Heart left ventricle (tissue), 16 donors: Measurements from ENCODE around the gene STMND1. TPM values are rescaled to one million over a fixed set of nuclear protein-coding genes. Genes with fewer than 3 reads are reported as not detected.
A peak's percentile ranks its signal among the peaks of the same experiment; 100 is the strongest.

Experiments
- ATAC-seq, 4 donors: fragments of 200-7000 bp; cut with Tn5 transposase; one replicate each; pipeline ENCODE4 v1.9.1; 2020 to 2022; ENCODE audit warnings: moderate library complexity in 4 of 4, mild to moderate bottlenecking in 3 of 4, moderate number of reproducible peaks in 1 of 4
- DNase-seq, 5 donors: peaks; one replicate each; pipeline ENCODE4 v3.0.0-alpha.2; 2020
- H3K27ac ChIP-seq, 12 donors: fragments of 200-600 bp; sonication (generic) in 4 of 12; one replicate each; pipeline versions ENCODE4 v1.5.0 to v1.8.0; 2016 to 2022; ENCODE audit warnings: mild to moderate bottlenecking in 2 of 12
- H3K27me3 ChIP-seq, 9 donors: fragments of 200-600 bp; sonication (generic) in 2 of 9; one replicate each; pipeline versions ENCODE4 v1.5.1 to v1.8.0; 2016 to 2022; ENCODE audit warnings: mild to moderate bottlenecking in 3 of 9
- H3K36me3 ChIP-seq, 9 donors: fragments of 200-600 bp; sonication (generic) in 2 of 9; one replicate each; pipeline versions ENCODE4 v1.5.0 to v1.8.0; 2018 to 2022; ENCODE audit warnings: mild to moderate bottlenecking in 2 of 9
- H3K4me1 ChIP-seq, 12 donors: fragments of 200-600 bp; sonication (generic) in 4 of 12; one replicate each; pipeline versions ENCODE4 v1.5.0 to v1.8.0; 2016 to 2022; ENCODE audit warnings: mild to moderate bottlenecking in 3 of 12
- H3K4me3 ChIP-seq, 12 donors: fragments of 200-600 bp; sonication (generic) in 4 of 12; one replicate each; pipeline versions ENCODE4 v1.5.0 to v1.8.0; 2017 to 2022; ENCODE audit warnings: mild to moderate bottlenecking in 9 of 12, moderate library complexity in 4 of 12
- H3K9me3 ChIP-seq, 12 donors: fragments of 200-600 bp; sonication (generic) in 4 of 12; one replicate each; pipeline versions ENCODE4 v1.5.0 to v1.8.0; 2016 to 2022; ENCODE audit warnings: mild to moderate bottlenecking in 1 of 12
- POLR2A ChIP-seq, 2 donors: fragments of 450-650 bp; IDR thresholded peaks; one replicate each; pipeline ENCODE4 v1.6.1; 2017; ENCODE audit warnings: antibody characterized with exemption in 2 of 2, mild to moderate bottlenecking in 2 of 2, moderate library complexity in 2 of 2
- WGBS, 4 donors: extraction: QIAGEN DNeasy Blood & Tissue Kit in 2 of 4; methylation state at CpG; one replicate each; pipeline versions ENCODE4 v1.1.5 to v1.1.7; 2013 to 2018; 5-methylcytosine and 5-hydroxymethylcytosine counted together
- intact Hi-C, 10 donors: fragments of 100-400 bp; cut with DNase I; formaldehyde crosslinking; loops; one replicate each; pipeline versions ENCODE4 v1.11.1 to v1.14.2; 2022
- polyA plus RNA-seq, 2 donors: library from polyadenylated mRNA; stranded (reverse); fragments of 200-250 nt; gene quantifications; one replicate each; pipeline ENCODE4 v1.2.3, GENCODE V29; 2013
- total RNA-seq, 9 donors: library from RNA; depleted of rRNA in 2 of 9; stranded (reverse); fragments of >200 nt in 2 of 9; fragmentation: NEBNext Ultra II Directional in 3 of 9; extraction: Animal tissue kit (Norgen Biotek cat#: 25700) in 3 of 9; gene quantifications; one replicate each; pipeline versions ENCODE4 v1.1.0 to v1.2.4, GENCODE V29; 2016 to 2023
- TF ChIP-seq, protein P1 (sequence below), 12 donors: fragments of 200-600 bp; sonication (generic) in 4 of 12; IDR thresholded peaks; one replicate each; pipeline versions ENCODE4 v1.5.0 to v1.8.0; 2018 to 2022; ENCODE audit warnings: antibody characterized with exemption in 12 of 12, mild to moderate bottlenecking in 5 of 12
- donor health status: ischemic (EF 13 %, LVEDD 7.1; RV severe dilation, severe dysfunction).
- donor health status: healthy with polysubstance abuse.
- donor health status: DM: no; HTN: yes; CAD: no.
- donor health status: DM: no; HTN: no; CAD: no.
- donor health status: ischemic (EF 25% LVEDD 6.9; RV normal size, moderate dysfunction).
- donor health status: ischemic (EF 25% LVEDD 5.7; RV mildly dilated, moderate dysfunction).
- donor health status: healthy.
- donor health status: DM: yes; HTN: yes; CAD: no.
- donor health status: ischemic (EF 35%, LVEDD 5.7; RV mildly dilated, moderate dysfunction).
- donor health status: nonischemic (EF 11% LVEDD 7.7; RV severe dilation, severe dysfunction).
- donor health status: DM: yes; HTN: yes; CAD: no.
- donor health status: PGD.
- donor health status: ischemic (EF 29% LVEDD 5.4; RV normal size, mild dysfunction).
- donor health status: nonischemic (EF 23%, LVEDD 6.1; RV moderate dilation, normal function).

The STMND1 gene
- total and polyA plus RNA-seq, 11 donors = not detected

DNA sequence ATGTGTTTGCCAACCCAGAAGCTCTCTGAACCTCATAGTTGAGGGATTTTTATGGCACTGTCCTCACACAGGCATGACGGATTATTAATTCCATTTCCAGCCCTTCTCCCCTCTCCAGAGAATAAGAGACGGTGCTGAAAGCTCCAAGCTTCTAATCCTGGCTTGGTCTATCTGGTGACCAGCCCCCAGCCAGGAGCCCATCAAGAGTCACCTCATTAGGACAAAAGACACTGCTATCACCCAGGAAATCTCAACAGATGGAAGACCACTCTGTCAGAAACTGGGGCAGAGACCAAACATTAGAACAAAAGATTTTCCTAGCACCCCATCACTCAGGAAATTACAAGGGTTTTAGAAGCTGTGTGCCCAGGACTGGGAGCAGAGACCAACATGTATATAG, 48.2 kb downstream of the STMND1 start:
- Histone ChIP-seq H3K36me3 (no peaks in the 10 kb centered on the region), H3K27me3 (no peaks in the 10 kb centered on the region), H3K9me3 (peaks cover 0 to 17% (median 7%) of the 10 kb centered on the region in 12 donors), H3K27ac (no peak overlapping the region), H3K4me1 (no peaks in the 10 kb centered on the region), H3K4me3 (no peak overlapping the region)
- intact Hi-C loops = loop anchor here in 3 of 10 donors (5.0 to 10.0 kb wide), 4 partner anchors 615 to 975 kb away; partner anchors contain the start of gene NHLRC1 (in 1 of the 3)
- 41 to 64% (median 57%) methylated on average over 1 to 2 of the region's 2 CpGs for WGBS, 4 donors
- TF ChIP-seq, protein P1, sequence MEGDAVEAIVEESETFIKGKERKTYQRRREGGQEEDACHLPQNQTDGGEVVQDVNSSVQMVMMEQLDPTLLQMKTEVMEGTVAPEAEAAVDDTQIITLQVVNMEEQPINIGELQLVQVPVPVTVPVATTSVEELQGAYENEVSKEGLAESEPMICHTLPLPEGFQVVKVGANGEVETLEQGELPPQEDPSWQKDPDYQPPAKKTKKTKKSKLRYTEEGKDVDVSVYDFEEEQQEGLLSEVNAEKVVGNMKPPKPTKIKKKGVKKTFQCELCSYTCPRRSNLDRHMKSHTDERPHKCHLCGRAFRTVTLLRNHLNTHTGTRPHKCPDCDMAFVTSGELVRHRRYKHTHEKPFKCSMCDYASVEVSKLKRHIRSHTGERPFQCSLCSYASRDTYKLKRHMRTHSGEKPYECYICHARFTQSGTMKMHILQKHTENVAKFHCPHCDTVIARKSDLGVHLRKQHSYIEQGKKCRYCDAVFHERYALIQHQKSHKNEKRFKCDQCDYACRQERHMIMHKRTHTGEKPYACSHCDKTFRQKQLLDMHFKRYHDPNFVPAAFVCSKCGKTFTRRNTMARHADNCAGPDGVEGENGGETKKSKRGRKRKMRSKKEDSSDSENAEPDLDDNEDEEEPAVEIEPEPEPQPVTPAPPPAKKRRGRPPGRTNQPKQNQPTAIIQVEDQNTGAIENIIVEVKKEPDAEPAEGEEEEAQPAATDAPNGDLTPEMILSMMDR (IDR thresholded peaks at IDR 0.05) = no peak
- no peak for TF ChIP-seq POLR2A (IDR thresholded peaks at IDR 0.05)
- ATAC-seq (no peak), DNase-seq (no peak)

DNA sequence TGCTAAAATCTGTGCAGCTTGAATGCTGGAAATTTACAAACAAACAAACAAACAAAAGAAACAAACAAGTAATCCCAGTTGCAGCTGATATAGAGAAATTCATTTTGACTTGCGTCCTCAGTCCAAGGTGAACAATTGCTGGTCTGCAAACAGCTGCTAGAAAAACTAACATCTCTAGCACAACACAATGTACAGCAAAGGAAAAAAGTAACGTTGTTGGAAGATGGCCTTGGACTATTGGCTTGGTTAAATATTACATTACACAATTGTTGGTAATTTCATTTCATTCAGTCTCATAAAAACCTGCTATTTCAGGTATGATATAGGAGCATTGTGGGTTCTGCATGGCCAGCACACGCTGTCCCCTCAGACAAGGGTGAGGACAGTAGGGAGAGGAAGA, 50.0 kb downstream of the STMND1 start:
- Histone ChIP-seq H3K4me3 (no peak overlapping the region), H3K27me3 (no peaks in the 10 kb centered on the region), H3K36me3 (no peaks in the 10 kb centered on the region), H3K4me1 (no peaks in the 10 kb centered on the region), H3K27ac (no peak overlapping the region), H3K9me3 (peaks cover 0 to 15% (median 6%) of the 10 kb centered on the region in 12 donors)
- intact Hi-C loops = loop anchor here in 3 of 10 donors (5.0 to 10.0 kb wide), 4 partner anchors 613 to 973 kb away; partner anchors contain the start of gene NHLRC1 (in 1 of the 3)
- ATAC-seq (no peak), DNase-seq (no peak)
- TF ChIP-seq POLR2A (IDR thresholded peaks at IDR 0.05) = no peak
- TF ChIP-seq, protein P1 (IDR thresholded peaks at IDR 0.05) = no peak
- whole genome bisulfite sequencing, 4 donors = 80 to 86% (median 85%) methylated on average over 3 of the region's 3 CpGs

DNA sequence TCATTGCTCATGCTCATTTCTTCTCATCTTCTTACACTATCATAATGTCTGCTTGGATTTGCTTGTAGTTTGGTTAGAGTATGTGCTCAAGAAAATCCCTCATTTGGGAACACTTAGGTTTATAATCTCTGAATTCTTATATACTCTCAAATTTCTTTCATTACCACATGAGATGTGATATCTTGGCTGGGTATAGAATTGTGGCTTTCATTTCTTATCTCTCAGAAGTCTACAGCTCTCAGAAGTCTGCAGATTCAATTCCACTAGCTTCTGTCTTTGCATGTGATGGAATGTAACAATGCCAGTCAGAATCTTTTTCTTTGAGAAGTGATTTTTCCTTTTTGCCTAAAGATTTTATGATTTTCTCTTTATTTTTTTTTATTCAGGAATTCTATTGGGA, 50.9 kb downstream of the STMND1 start:
- Histone ChIP-seq H3K27me3 (no peaks in the 10 kb centered on the region), H3K27ac (no peak overlapping the region), H3K9me3 (peaks cover 0 to 15% (median 6%) of the 10 kb centered on the region in 12 donors), H3K36me3 (no peaks in the 10 kb centered on the region), H3K4me3 (no peak overlapping the region), H3K4me1 (no peaks in the 10 kb centered on the region)
- ATAC-seq = no peak
- intact Hi-C loops = loop anchor here in 3 of 10 donors (5.0 to 10.0 kb wide), 4 partner anchors 612 to 972 kb away; partner anchors contain the start of gene NHLRC1 (in 1 of the 3)
- DNase-seq = no peak
- TF ChIP-seq, protein P1 (IDR thresholded peaks at IDR 0.05) = no peak
- no peak for TF ChIP-seq POLR2A (IDR thresholded peaks at IDR 0.05)

DNA sequence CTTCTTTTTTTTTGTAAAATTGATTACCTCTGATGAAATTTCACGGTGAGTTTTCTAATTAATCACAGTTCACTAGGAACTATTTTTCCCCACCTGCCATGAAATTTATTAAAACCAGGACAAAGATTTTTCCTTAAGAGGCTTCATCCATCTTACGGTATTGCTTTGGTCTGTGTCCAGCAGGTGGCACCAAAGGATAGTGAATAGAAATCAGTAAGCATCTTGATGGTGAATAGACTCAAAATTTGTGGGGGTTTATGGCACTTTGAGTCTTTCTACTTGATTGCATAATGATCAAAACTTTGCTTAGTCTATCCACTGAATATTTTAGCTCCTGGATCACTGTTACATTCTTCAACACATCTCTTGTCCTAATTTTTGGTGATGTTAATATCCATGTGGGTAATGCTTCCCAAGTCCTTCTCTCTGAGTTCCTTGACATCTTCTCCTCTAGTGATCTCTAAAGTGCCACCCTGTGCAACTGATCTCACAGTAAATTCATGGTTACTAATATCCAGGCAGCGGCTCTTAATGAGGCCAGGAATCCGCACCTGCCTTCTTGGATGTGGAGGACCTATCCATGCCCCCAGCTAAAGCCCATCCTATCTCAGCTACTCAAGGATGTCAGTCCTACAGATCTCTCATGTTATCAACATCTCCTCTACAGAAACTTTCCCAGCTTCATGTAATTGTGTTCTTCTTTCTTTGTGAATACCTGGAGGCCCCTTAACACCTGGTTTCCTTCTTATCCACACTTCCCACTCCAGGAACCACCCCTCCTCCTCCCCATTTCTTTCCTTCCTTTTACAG, 54.5 kb downstream of the STMND1 start:
- WGBS, 4 donors = 34 to 39% (median 35%) methylated on average over 4 of the region's 4 CpGs
- ATAC-seq = peak in 2 of 4 donors; percentile 42 to 57

More for the DNA sequence above, 54.5 kb downstream of the STMND1 start:
- no peaks in the 10 kb centered on the region for H3K4me1 ChIP-seq
- H3K36me3 ChIP-seq = no peaks in the 10 kb centered on the region
- peak in 4 of 5 donors; percentile 36 to 58 (median 55) for DNase-seq
- no peak overlapping the region for H3K27ac ChIP-seq
- intact Hi-C loops = loop anchor here (1.0 to 10.0 kb wide), 10 partner anchors 426 to 1346 kb away; partner anchors contain the start of gene NHLRC1 (in 2 of the 10)
- H3K9me3 ChIP-seq = peaks cover 0 to 15% (median 6%) of the 10 kb centered on the region in 12 donors
- TF ChIP-seq, protein P1 (IDR thresholded peaks at IDR 0.05) = peak; percentile 57 to 90 (median 80)
- TF ChIP-seq POLR2A (IDR thresholded peaks at IDR 0.05) = no peak
- H3K4me3 ChIP-seq = no peak overlapping the region
- no peaks in the 10 kb centered on the region for H3K27me3 ChIP-seq
